Measurements from ENCODE around the gene SPACA4.

SPACA4 gene, protein sequence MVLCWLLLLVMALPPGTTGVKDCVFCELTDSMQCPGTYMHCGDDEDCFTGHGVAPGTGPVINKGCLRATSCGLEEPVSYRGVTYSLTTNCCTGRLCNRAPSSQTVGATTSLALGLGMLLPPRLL

DNA sequence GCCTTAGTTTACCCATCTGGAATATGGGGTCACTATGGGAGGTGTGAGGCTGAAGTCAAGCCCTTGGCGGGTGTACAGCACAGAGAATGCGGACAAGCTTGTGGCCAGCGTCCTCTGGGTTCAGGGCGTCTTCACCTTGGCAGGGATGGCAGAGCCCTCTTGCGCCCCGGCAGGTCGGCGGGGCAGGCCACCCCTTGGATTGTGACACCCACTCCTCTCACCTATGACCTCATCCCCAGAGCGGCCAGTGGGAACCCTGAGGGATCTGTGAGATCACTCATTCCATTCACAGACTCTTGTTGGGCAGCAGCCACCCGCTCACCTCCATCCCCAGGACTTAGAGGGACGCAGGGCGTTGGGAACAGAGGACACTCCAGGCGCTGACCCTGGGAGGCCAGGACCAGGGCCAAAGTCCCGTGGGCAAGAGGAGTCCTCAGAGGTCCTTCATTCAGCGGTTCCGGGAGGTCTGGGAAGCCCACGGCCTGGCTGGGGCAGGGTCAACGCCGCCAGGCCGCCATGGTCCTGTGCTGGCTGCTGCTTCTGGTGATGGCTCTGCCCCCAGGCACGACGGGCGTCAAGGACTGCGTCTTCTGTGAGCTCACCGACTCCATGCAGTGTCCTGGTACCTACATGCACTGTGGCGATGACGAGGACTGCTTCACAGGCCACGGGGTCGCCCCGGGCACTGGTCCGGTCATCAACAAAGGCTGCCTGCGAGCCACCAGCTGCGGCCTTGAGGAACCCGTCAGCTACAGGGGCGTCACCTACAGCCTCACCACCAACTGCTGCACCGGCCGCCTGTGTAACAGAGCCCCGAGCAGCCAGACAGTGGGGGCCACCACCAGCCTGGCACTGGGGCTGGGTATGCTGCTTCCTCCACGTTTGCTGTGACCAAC is at the start of gene SPACA4:
Gene SPACA4, plus strand, starts transcription at position 280 of the 896 bp plus-strand sequence. Its CDS starts 237 bp downstream, at position 517.
- no peak for DNase-seq (ENCODE audit: low spot score)
- in situ Hi-C loops (cut with MboI; ENCODE audit: low sequenced_read_pairs, unreplicated experiment) = no loop called here
- no peak for TF ChIP-seq CTCF (IDR thresholded peaks at IDR 0.05; ENCODE audit: borderline replicate concordance, control extremely low read depth, extremely low read depth, insufficient read depth, missing control alignments)

DNA sequence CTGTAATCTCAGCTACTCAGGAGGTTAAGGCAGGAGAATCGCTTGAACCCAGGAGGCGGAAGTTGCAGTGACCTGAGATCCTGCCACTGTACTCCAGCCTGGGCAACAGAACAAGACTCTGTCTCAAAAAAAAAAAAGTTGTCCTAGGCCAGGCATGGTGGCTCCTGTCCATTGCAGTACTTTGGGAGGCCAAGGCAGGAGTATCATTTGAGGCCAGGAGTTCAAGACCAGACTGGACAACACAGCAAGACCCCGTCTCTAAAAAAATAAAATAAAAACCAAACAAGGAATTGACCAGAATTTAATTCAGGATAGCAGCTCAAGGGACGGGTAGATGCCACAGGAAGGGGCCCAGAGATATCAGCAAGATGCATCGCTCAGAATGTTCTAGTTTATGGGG is 49.7 kb upstream of the SPACA4 start:
- DNase-seq (ENCODE audit: low spot score) = no peak
- no peak for TF ChIP-seq CTCF (IDR thresholded peaks at IDR 0.05; ENCODE audit: borderline replicate concordance, control extremely low read depth, extremely low read depth, insufficient read depth, missing control alignments)
- in situ Hi-C loops (cut with MboI; ENCODE audit: low sequenced_read_pairs, unreplicated experiment) = no loop called here

GRCh38 chr19:48558018-48558684 is 48.4 kb upstream of the SPACA4 start:
- no peak for DNase-seq (ENCODE audit: low spot score)
- in situ Hi-C loops (cut with MboI; ENCODE audit: low sequenced_read_pairs, unreplicated experiment) = no loop called here
- TF ChIP-seq CTCF (IDR thresholded peaks at IDR 0.05; ENCODE audit: borderline replicate concordance, control extremely low read depth, extremely low read depth, insufficient read depth, missing control alignments) = no peak

DNA sequence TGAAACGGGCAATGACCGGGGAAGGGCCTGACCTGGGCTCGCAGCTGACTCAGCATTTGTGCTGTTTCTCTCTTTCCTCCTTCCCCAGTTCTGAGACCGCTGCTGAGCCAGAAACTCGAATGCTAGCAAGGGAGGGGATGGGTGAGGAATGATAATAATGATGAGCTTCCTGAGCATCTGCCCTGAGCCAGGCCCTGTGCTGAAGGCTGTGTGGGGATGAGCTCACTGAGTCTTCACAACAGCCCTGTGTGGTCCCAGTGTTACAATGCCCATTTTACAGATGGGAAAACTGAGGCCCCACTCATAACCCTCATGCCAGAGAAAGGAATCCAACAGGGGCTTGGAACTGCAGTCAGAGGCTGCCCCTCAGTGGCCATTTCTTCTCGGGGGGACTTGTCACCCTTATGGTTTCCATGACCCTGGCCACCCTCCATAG is 46.4 kb upstream of the SPACA4 start:
- in situ Hi-C loops (cut with MboI; ENCODE audit: low sequenced_read_pairs, unreplicated experiment) = no loop called here
- no peak for DNase-seq (ENCODE audit: low spot score)
- no peak for TF ChIP-seq CTCF (IDR thresholded peaks at IDR 0.05; ENCODE audit: borderline replicate concordance, control extremely low read depth, extremely low read depth, insufficient read depth, missing control alignments)

- TF ChIP-seq CTCF (IDR thresholded peaks at IDR 0.05; ENCODE audit: borderline replicate concordance, control extremely low read depth, extremely low read depth, insufficient read depth, missing control alignments) = no peak
- in situ Hi-C loops (cut with MboI; ENCODE audit: low sequenced_read_pairs, unreplicated experiment) = no loop called here
- DNase-seq (ENCODE audit: low spot score) = no peak
Measured at GRCh38 chr19:48561412-48561811, 45.1 kb upstream of the SPACA4 start.

- no peak for DNase-seq (ENCODE audit: low spot score)
- TF ChIP-seq CTCF (IDR thresholded peaks at IDR 0.05; ENCODE audit: borderline replicate concordance, control extremely low read depth, extremely low read depth, insufficient read depth, missing control alignments) = no peak
- in situ Hi-C loops (cut with MboI; ENCODE audit: low sequenced_read_pairs, unreplicated experiment) = no loop called here
Measured at GRCh38 chr19:48565090-48565489, 41.5 kb upstream of the SPACA4 start.

Measured in GM13976 (cell line).